K562 (cell line): ENCODE results near the gene PIGQ. TPM values are rescaled to one million over a fixed set of nuclear protein-coding genes. Genes with fewer than 3 reads are reported as not detected.

Experiments
- EP400 ChIP-seq: fragments of 450-650 bp; IDR thresholded peaks from 2 replicates; pipeline ENCODE4 v1.6.1; 2017; ENCODE audit warnings: antibody characterized with exemption, mild to moderate bottlenecking, moderate library complexity
- IFI16 ChIP-seq: fragments of 250-450 bp; sonication (Bioruptor Pico); IDR thresholded peaks from 2 replicates; pipeline ENCODE4 v2.1.2; 2022; ENCODE audit warnings: mild to moderate bottlenecking, inconsistent platforms
- MCM3 ChIP-seq: fragments of 450-650 bp; IDR thresholded peaks from 2 replicates; pipeline ENCODE4 v1.6.1; 2016
- MYC ChIP-seq, 2 experiments: fragments of 250-450 bp in 1 of 2; sonication (Bioruptor Pico) in 1 of 2; IDR thresholded peaks; 2 replicates each; pipeline versions ENCODE4 v1.5.1 to v1.6.1; 2012 to 2021; ENCODE audit warnings: low read depth in 2 of 2, borderline replicate concordance in 1 of 2, improper control_type of control experiment in 1 of 2, low read length in 1 of 2, mild to moderate bottlenecking in 1 of 2, moderate library complexity in 1 of 2
- POLR2G ChIP-seq: fragments of 200-400 bp; formaldehyde crosslinking; IDR thresholded peaks from 2 replicates; pipeline ENCODE4 v1.6.1; 2017; ENCODE audit warnings: low read depth, mild to moderate bottlenecking, antibody characterized with exemption, low read length, moderate library complexity
- RBM14 ChIP-seq: fragments of 200-400 bp; formaldehyde crosslinking; IDR thresholded peaks from 2 replicates; pipeline ENCODE4 v1.6.1; 2018; ENCODE audit warnings: low read depth, mild to moderate bottlenecking, low read length, moderate library complexity, borderline replicate concordance; ENCODE audit not compliant: insufficient read depth
- TOE1 ChIP-seq, 2 experiments: fragments of 450-650 bp in 1 of 2; sonication (generic) in 1 of 2; formaldehyde crosslinking in 1 of 2; IDR thresholded peaks; 2 replicates each; pipeline versions ENCODE4 v1.7.1 to v1.8.0; 2016 to 2022; ENCODE audit warnings: borderline replicate concordance in 2 of 2, mild to moderate bottlenecking in 2 of 2, antibody characterized with exemption in 1 of 2, inconsistent platforms in 1 of 2, low read depth in 1 of 2, missing genetic modification reagents in 1 of 2, moderate library complexity in 1 of 2
- ZBTB17 ChIP-seq: fragments of 450-650 bp; formaldehyde crosslinking; IDR thresholded peaks from 2 replicates; pipeline ENCODE4 v1.4.0; 2020; ENCODE audit warnings: mild to moderate bottlenecking
- ZFX ChIP-seq: sonication (generic); formaldehyde crosslinking; IDR thresholded peaks from 2 replicates; pipeline ENCODE4 v1.8.0; 2022; ENCODE audit warnings: mild to moderate bottlenecking, missing genetic modification reagents, moderate library complexity
- ZNF316 ChIP-seq: fragments of 450-650 bp; IDR thresholded peaks from 2 replicates; pipeline ENCODE4 v1.6.1; 2016
- ZNF644 ChIP-seq: fragments of 200-800 bp; sonication (Bioruptor generic); IDR thresholded peaks from 2 replicates; pipeline ENCODE4 v1.6.1; 2016; ENCODE audit warnings: low read depth, missing genetic modification characterization, missing compliant biosample characterization
- polyA plus RNA-seq, 8 experiments: library from polyadenylated mRNA; depleted of rRNA in 4 of 8; stranded (reverse) in 5 of 8; unstranded in 3 of 8; fragments of >200 nt; fragmentation: Nextera tagmentation in 2 of 8; fragmentation: Illumina TruSeq in 1 of 8; extraction: Ambion mirVana in 2 of 8; extraction: Trizol in 1 of 8; gene quantifications; 2 replicates each; pipeline versions ENCODE4 v1.2.1 to v1.2.3, GENCODE V29; 2011 to 2014; ENCODE audit warnings: inconsistent platforms in 1 of 8, missing spikeins in 1 of 8
- total RNA-seq, 7 experiments: library from RNA; depleted of rRNA in 6 of 7; stranded (reverse); fragments of >200 nt in 6 of 7; fragmentation: Illumina TruSeq in 2 of 7; extraction: Trizol in 2 of 7; gene quantifications; 2 replicates each; pipeline versions ENCODE4 v1.2.1 to v1.2.3, GENCODE V29; 2011 to 2021; ENCODE audit warnings: low replicate concordance in 1 of 7
- TF ChIP-seq, protein P1 (sequence below): sonication (generic); formaldehyde crosslinking; IDR thresholded peaks from 2 replicates; pipeline ENCODE4 v1.8.1; 2022; ENCODE audit warnings: missing genetic modification reagents
- TF ChIP-seq, protein P2 (sequence below), 2 experiments: IDR thresholded peaks; 2 replicates each; pipeline ENCODE4 v1.6.1; 2012; ENCODE audit warnings: improper control_type of control experiment in 2 of 2, low read depth in 2 of 2, low read length in 2 of 2, borderline replicate concordance in 1 of 2
- TF ChIP-seq, protein P3 (sequence below): sonication (generic); formaldehyde crosslinking; IDR thresholded peaks from 2 replicates; pipeline ENCODE4 v1.8.0; 2022; ENCODE audit warnings: mild to moderate bottlenecking, low read depth, missing genetic modification reagents
- TF ChIP-seq, protein P4 (sequence below): sonication (generic); formaldehyde crosslinking; IDR thresholded peaks from 2 replicates; pipeline ENCODE4 v1.8.1; 2023; ENCODE audit warnings: mild to moderate bottlenecking, missing genetic modification reagents
- TF ChIP-seq, protein P5 (sequence below): fragments of 450-650 bp; conservative IDR thresholded peaks from 2 replicates; pipeline ENCODE4 v1.6.1; 2016; ENCODE audit warnings: missing genetic modification characterization, low read depth, mild to moderate bottlenecking, missing compliant biosample characterization, moderate library complexity

PIGQ gene
- total and polyA plus RNA-seq, 9 of the 15 experiments (the other 6 are each of a cell fraction or from before 2014, with no cell fraction given), result 0.20 to 49.6 (median 11.7) TPM

DNA sequence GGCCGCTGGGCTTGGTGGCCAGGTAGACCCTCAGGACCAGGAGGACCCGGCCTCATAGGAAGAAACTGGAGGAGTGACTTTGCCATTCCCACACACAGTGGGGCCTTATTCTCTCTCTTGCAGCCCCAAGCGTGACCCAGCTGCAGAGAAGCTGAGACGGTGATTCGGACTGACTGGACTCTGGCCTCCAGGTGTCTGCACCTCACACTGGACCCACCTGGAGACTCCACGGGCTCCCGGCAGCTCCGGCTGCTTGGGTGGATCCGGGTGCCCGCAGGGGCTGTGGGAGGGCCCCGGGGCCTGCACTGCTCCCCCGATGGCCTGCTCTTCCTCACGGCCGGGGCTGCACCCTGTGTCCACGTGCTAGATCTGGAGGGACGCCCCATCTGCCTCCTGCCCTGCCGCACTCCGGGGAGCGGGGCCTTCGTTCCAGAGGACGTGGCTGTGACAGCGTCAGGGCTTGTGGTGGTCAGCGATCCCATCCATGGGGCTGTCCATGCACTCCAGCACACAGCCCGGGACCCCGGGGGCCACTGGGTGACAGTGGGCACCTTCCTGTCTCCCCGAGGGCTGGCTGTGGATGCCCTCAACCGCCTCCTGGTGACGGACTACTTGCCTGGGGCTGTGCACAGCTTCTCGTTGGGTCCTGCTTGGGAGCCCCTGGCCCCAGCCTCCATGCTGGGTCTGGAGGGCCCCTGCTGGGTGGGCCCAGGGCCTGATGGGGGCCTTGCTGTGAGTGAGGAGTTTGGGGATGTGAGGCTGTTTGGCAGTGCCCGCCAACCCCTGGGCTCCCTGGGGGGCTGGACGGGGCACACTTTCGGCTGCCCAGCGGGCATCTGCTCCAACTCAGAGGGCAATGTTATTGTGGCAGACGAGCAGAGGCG lies 2.2 kb upstream of the PIGQ start (continued):
- TF ChIP-seq, protein P1, sequence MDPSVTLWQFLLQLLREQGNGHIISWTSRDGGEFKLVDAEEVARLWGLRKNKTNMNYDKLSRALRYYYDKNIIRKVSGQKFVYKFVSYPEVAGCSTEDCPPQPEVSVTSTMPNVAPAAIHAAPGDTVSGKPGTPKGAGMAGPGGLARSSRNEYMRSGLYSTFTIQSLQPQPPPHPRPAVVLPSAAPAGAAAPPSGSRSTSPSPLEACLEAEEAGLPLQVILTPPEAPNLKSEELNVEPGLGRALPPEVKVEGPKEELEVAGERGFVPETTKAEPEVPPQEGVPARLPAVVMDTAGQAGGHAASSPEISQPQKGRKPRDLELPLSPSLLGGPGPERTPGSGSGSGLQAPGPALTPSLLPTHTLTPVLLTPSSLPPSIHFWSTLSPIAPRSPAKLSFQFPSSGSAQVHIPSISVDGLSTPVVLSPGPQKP (CRISPR knock-in tag), result no peak
- TF ChIP-seq, protein P2, sequence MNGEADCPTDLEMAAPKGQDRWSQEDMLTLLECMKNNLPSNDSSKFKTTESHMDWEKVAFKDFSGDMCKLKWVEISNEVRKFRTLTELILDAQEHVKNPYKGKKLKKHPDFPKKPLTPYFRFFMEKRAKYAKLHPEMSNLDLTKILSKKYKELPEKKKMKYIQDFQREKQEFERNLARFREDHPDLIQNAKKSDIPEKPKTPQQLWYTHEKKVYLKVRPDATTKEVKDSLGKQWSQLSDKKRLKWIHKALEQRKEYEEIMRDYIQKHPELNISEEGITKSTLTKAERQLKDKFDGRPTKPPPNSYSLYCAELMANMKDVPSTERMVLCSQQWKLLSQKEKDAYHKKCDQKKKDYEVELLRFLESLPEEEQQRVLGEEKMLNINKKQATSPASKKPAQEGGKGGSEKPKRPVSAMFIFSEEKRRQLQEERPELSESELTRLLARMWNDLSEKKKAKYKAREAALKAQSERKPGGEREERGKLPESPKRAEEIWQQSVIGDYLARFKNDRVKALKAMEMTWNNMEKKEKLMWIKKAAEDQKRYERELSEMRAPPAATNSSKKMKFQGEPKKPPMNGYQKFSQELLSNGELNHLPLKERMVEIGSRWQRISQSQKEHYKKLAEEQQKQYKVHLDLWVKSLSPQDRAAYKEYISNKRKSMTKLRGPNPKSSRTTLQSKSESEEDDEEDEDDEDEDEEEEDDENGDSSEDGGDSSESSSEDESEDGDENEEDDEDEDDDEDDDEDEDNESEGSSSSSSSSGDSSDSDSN (IDR thresholded peaks at IDR 0.05; ENCODE audit: borderline replicate concordance in 1 of 2, low read depth in 2 of 2, low read length in 2 of 2), result no peak
- TF ChIP-seq ZNF644 (tag), result peak; percentile 18; the same call in 1 of the 2 replicates
- TF ChIP-seq EP400, result 0 out of 2 replicates have a peak, but pooled peaks have one; percentile 12
- TF ChIP-seq ZNF316, result no peak
- TF ChIP-seq ZFX (CRISPR knock-in tag), result peak; percentile 82
- no peak for TF ChIP-seq IFI16 (CRISPR knock-in tag)
- peak; percentile 7; the same call in 1 of the 2 replicates for TF ChIP-seq MYC (IDR thresholded peaks at IDR 0.05; ENCODE audit: low read depth, low read length)
- TF ChIP-seq MYC (CRISPR knock-in tag; IDR thresholded peaks at IDR 0.05; ENCODE audit: borderline replicate concordance, low read depth), result no peak
- no peak for TF ChIP-seq MCM3
- 0 out of 2 replicates have a peak, but pooled peaks have one; percentile 11 for TF ChIP-seq TOE1 (IDR thresholded peaks at IDR 0.05; ENCODE audit: borderline replicate concordance)
- no peak for TF ChIP-seq TOE1 (CRISPR knock-in tag; IDR thresholded peaks at IDR 0.05; ENCODE audit: borderline replicate concordance, low read depth)
- TF ChIP-seq ZBTB17 (CRISPR knock-in tag), result no peak
- TF ChIP-seq, protein P3, sequence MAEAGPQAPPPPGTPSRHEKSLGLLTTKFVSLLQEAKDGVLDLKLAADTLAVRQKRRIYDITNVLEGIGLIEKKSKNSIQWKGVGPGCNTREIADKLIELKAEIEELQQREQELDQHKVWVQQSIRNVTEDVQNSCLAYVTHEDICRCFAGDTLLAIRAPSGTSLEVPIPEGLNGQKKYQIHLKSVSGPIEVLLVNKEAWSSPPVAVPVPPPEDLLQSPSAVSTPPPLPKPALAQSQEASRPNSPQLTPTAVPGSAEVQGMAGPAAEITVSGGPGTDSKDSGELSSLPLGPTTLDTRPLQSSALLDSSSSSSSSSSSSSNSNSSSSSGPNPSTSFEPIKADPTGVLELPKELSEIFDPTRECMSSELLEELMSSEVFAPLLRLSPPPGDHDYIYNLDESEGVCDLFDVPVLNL (CRISPR knock-in tag), result no peak
- no peak for TF ChIP-seq POLR2G
- TF ChIP-seq, protein P4, sequence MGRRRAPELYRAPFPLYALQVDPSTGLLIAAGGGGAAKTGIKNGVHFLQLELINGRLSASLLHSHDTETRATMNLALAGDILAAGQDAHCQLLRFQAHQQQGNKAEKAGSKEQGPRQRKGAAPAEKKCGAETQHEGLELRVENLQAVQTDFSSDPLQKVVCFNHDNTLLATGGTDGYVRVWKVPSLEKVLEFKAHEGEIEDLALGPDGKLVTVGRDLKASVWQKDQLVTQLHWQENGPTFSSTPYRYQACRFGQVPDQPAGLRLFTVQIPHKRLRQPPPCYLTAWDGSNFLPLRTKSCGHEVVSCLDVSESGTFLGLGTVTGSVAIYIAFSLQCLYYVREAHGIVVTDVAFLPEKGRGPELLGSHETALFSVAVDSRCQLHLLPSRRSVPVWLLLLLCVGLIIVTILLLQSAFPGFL (CRISPR knock-in tag), result no peak
- no peak for TF ChIP-seq RBM14
- TF ChIP-seq, protein P5, sequence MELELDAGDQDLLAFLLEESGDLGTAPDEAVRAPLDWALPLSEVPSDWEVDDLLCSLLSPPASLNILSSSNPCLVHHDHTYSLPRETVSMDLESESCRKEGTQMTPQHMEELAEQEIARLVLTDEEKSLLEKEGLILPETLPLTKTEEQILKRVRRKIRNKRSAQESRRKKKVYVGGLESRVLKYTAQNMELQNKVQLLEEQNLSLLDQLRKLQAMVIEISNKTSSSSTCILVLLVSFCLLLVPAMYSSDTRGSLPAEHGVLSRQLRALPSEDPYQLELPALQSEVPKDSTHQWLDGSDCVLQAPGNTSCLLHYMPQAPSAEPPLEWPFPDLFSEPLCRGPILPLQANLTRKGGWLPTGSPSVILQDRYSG, result 0 out of 2 replicates have a peak, but pooled peaks have one; percentile 16
